HEK293 (cell line): Measurements from ENCODE around the gene URGCP.

Experiments
- TCF7L2 ChIP-seq: IDR thresholded peaks from 2 replicates; pipeline ENCODE4 v1.6.1; 2011; ENCODE audit warnings: low read depth, mild to moderate bottlenecking, inconsistent platforms, low read length, moderate library complexity, borderline replicate concordance
- ZBTB11 ChIP-seq: fragments of 450-650 bp; formaldehyde crosslinking; conservative IDR thresholded peaks from 2 replicates; pipeline ENCODE4 v1.5.1; 2016; ENCODE audit warnings: low read depth, missing biosample characterization, missing genetic modification characterization

GRCh38 chr7:43902542-43903054 lies 3.8 kb downstream of the URGCP start:
- TF ChIP-seq TCF7L2 (no peak), ZBTB11 (tag by site-specific recombination) (no peak)
